ENCODE data around the gene TMEM135.
"Not testable (repeated sequence)": the region's sequence is repeated elsewhere in the genome, so short reads cannot be mapped to it uniquely, and the experiment has no call there.

TMEM135 gene

GRCh38 chr11:87076260-87076783 lies 38.6 kb downstream of the TMEM135 start:
- no peak overlapping the region for H3K9ac ChIP-seq (ENCODE audit: low read depth, low read length)
- peaks cover 2% of the 10 kb centered on the region; the same call in 1 of the 2 replicates for H3K9me3 ChIP-seq (ENCODE audit: control insufficient read depth, insufficient read depth, low read length)
- H3K4me1 ChIP-seq (ENCODE audit: insufficient read depth, low read length): 0 out of 2 replicates have a peak, but pooled peaks cover 2% of the 10 kb centered on the region
- H3K36me3 ChIP-seq (ENCODE audit: insufficient read depth, low read length): no peaks in the 10 kb centered on the region

- H3K4me1 ChIP-seq (ENCODE audit: insufficient read depth, low read length): peaks cover 8% of the 10 kb centered on the region; the same call in 1 of the 2 replicates
- no peak overlapping the region for H3K9ac ChIP-seq (ENCODE audit: low read depth, low read length)
- H3K36me3 ChIP-seq (ENCODE audit: insufficient read depth, low read length): no peaks in the 10 kb centered on the region
- peaks cover 2% of the 10 kb centered on the region; the same call in 1 of the 2 replicates for H3K9me3 ChIP-seq (ENCODE audit: control insufficient read depth, insufficient read depth, low read length)
Observed at GRCh38 chr11:87076874-87077429, 39.2 kb downstream of the TMEM135 start.

GRCh38 chr11:87081358-87081757 lies 43.6 kb downstream of the TMEM135 start:
- no peaks in the 10 kb centered on the region for H3K36me3 ChIP-seq (ENCODE audit: insufficient read depth, low read length)
- peaks cover 5% of the 10 kb centered on the region; the same call in 1 of the 2 replicates for H3K9me3 ChIP-seq (ENCODE audit: control insufficient read depth, insufficient read depth, low read length)
- H3K4me1 ChIP-seq (ENCODE audit: insufficient read depth, low read length): peaks cover 16% of the 10 kb centered on the region
- H3K9ac ChIP-seq (ENCODE audit: low read depth, low read length): no peak overlapping the region

- Histone ChIP-seq H3K9ac (ENCODE audit: low read depth, low read length) (no peak overlapping the region), H3K36me3 (ENCODE audit: insufficient read depth, low read length) (no peaks in the 10 kb centered on the region), H3K9me3 (ENCODE audit: control insufficient read depth, insufficient read depth, low read length) (peaks cover 13% of the 10 kb centered on the region), H3K4me1 (ENCODE audit: insufficient read depth, low read length) (peaks cover 16% of the 10 kb centered on the region)
Observed at GRCh38 chr11:87082590-87082989, 44.9 kb downstream of the TMEM135 start.

GRCh38 chr11:87083029-87083428 lies 45.3 kb downstream of the TMEM135 start:
- Histone ChIP-seq H3K9ac (ENCODE audit: low read depth, low read length) (no peak overlapping the region), H3K9me3 (ENCODE audit: control insufficient read depth, insufficient read depth, low read length) (peaks cover 13% of the 10 kb centered on the region), H3K36me3 (ENCODE audit: insufficient read depth, low read length) (no peaks in the 10 kb centered on the region), H3K4me1 (ENCODE audit: insufficient read depth, low read length) (peaks cover 16% of the 10 kb centered on the region)

GRCh38 chr11:87092159-87092558 lies 54.4 kb downstream of the TMEM135 start:
- Histone ChIP-seq H3K9me3 (ENCODE audit: control insufficient read depth, insufficient read depth, low read length) (peaks cover 10% of the 10 kb centered on the region; the same call in 1 of the 2 replicates), H3K4me1 (ENCODE audit: insufficient read depth, low read length) (no peaks in the 10 kb centered on the region), H3K9ac (ENCODE audit: low read depth, low read length) (no peak overlapping the region), H3K36me3 (ENCODE audit: insufficient read depth, low read length) (no peaks in the 10 kb centered on the region)

- Histone ChIP-seq H3K36me3 (ENCODE audit: insufficient read depth, low read length) (no peaks in the 10 kb centered on the region), H3K9ac (ENCODE audit: low read depth, low read length) (no peak overlapping the region), H3K4me1 (ENCODE audit: insufficient read depth, low read length) (no peaks in the 10 kb centered on the region), H3K9me3 (ENCODE audit: control insufficient read depth, insufficient read depth, low read length) (peaks cover 6% of the 10 kb centered on the region; the same call in 1 of the 2 replicates)
Observed at GRCh38 chr11:87092567-87092966, 54.8 kb downstream of the TMEM135 start.

GRCh38 chr11:87097582-87097981 lies 59.8 kb downstream of the TMEM135 start:
- Histone ChIP-seq H3K4me1 (ENCODE audit: insufficient read depth, low read length) (no peaks in the 10 kb centered on the region), H3K9ac (ENCODE audit: low read depth, low read length) (no peak overlapping the region), H3K36me3 (ENCODE audit: insufficient read depth, low read length) (no peaks in the 10 kb centered on the region), H3K9me3 (ENCODE audit: control insufficient read depth, insufficient read depth, low read length) (no peaks in the 10 kb centered on the region)

GRCh38 chr11:87101956-87102580 lies 64.3 kb downstream of the TMEM135 start:
- Histone ChIP-seq H3K4me1 (ENCODE audit: insufficient read depth, low read length) (no peaks in the 10 kb centered on the region), H3K9ac (ENCODE audit: low read depth, low read length) (no peak overlapping the region), H3K9me3 (ENCODE audit: control insufficient read depth, insufficient read depth, low read length) (no peaks in the 10 kb centered on the region), H3K36me3 (ENCODE audit: insufficient read depth, low read length) (no peaks in the 10 kb centered on the region)

GRCh38 chr11:87105826-87106225 lies 68.1 kb downstream of the TMEM135 start:
- not testable (repeated sequence) for H3K4me1 ChIP-seq (ENCODE audit: insufficient read depth, low read length); H3K9me3 ChIP-seq (ENCODE audit: control insufficient read depth, insufficient read depth, low read length); H3K36me3 ChIP-seq (ENCODE audit: insufficient read depth, low read length); H3K9ac ChIP-seq (ENCODE audit: low read depth, low read length)

GRCh38 chr11:87107379-87107778 lies 69.6 kb downstream of the TMEM135 start:
- not testable (repeated sequence) for H3K4me1 ChIP-seq (ENCODE audit: insufficient read depth, low read length); H3K9ac ChIP-seq (ENCODE audit: low read depth, low read length); H3K9me3 ChIP-seq (ENCODE audit: control insufficient read depth, insufficient read depth, low read length)

GRCh38 chr11:87110443-87111131 lies 72.9 kb downstream of the TMEM135 start:
- H3K9ac ChIP-seq (ENCODE audit: low read depth, low read length): no peak overlapping the region
- H3K9me3 ChIP-seq (ENCODE audit: control insufficient read depth, insufficient read depth, low read length): no peaks in the 10 kb centered on the region
- no peaks in the 10 kb centered on the region for H3K4me1 ChIP-seq (ENCODE audit: insufficient read depth, low read length)
- no peaks in the 10 kb centered on the region for H3K36me3 ChIP-seq (ENCODE audit: insufficient read depth, low read length)

More at GRCh38 chr11:87107379-87107778, 69.6 kb downstream of the TMEM135 start:
- not testable (repeated sequence) for H3K36me3 ChIP-seq (ENCODE audit: insufficient read depth, low read length)

GRCh38 chr11:87114093-87114492 lies 76.4 kb downstream of the TMEM135 start:
- Histone ChIP-seq H3K9me3 (ENCODE audit: control insufficient read depth, insufficient read depth, low read length) (no peaks in the 10 kb centered on the region), H3K4me1 (ENCODE audit: insufficient read depth, low read length) (no peaks in the 10 kb centered on the region), H3K36me3 (ENCODE audit: insufficient read depth, low read length) (no peaks in the 10 kb centered on the region), H3K9ac (ENCODE audit: low read depth, low read length) (no peak overlapping the region)

- no peaks in the 10 kb centered on the region for H3K4me1 ChIP-seq (ENCODE audit: insufficient read depth, low read length)
- H3K9ac ChIP-seq (ENCODE audit: low read depth, low read length): no peak overlapping the region
- H3K36me3 ChIP-seq (ENCODE audit: insufficient read depth, low read length): no peaks in the 10 kb centered on the region
- H3K9me3 ChIP-seq (ENCODE audit: control insufficient read depth, insufficient read depth, low read length): no peaks in the 10 kb centered on the region
Observed at GRCh38 chr11:87116185-87116584, 78.5 kb downstream of the TMEM135 start.

GRCh38 chr11:87120937-87121336 lies 83.2 kb downstream of the TMEM135 start:
- no peaks in the 10 kb centered on the region for H3K9me3 ChIP-seq (ENCODE audit: control insufficient read depth, insufficient read depth, low read length)
- no peaks in the 10 kb centered on the region for H3K4me1 ChIP-seq (ENCODE audit: insufficient read depth, low read length)

More at GRCh38 chr11:87120937-87121336, 83.2 kb downstream of the TMEM135 start:
- H3K36me3 ChIP-seq (ENCODE audit: insufficient read depth, low read length): no peaks in the 10 kb centered on the region
- no peak overlapping the region for H3K9ac ChIP-seq (ENCODE audit: low read depth, low read length)
